ENCODE results near the gene AAMP. TPM values are rescaled to one million over a fixed set of nuclear protein-coding genes. Genes with fewer than 3 reads are reported as not detected.

The AAMP gene
- total RNA-seq, 4 donors from 2014 or later, result 104 to 169 (median 144) TPM

Other genes with a start within 250 kb of the AAMP start
- under 1 TPM in 1 of 4 donors, not detected in 3; 0.11 TPM for gene RUFY4, start 200.9 kb downstream of the AAMP start, total RNA-seq
- gene CXCR2, start 144.1 kb downstream of the AAMP start, total RNA-seq, result 1 to 10 TPM in 1 of 4 donors, under 1 TPM in 2, not detected in 1; 0.11 to 2.8 (median 0.42) TPM
- gene CXCR1, start 103.2 kb downstream of the AAMP start, total RNA-seq, result 1 to 10 TPM in 1 of 4 donors, under 1 TPM in 1, not detected in 2; 0.13 to 4.0 TPM
- 100 to 1,000 TPM; 257 to 300 (median 270) TPM for gene ARPC2, start 52.9 kb downstream of the AAMP start, total RNA-seq
- 1 to 10 TPM in 3 of 4 donors, under 1 TPM in 1; 0.42 to 4.5 (median 3.9) TPM for gene GPBAR1, start 9.1 kb downstream of the AAMP start, total RNA-seq
- 10 to 100 TPM; 40.3 to 74.1 (median 56.5) TPM for gene PNKD, start 382 bp upstream of the AAMP start, total RNA-seq
- gene TMBIM1, start 22.4 kb upstream of the AAMP start, total RNA-seq, result 100 to 1,000 TPM; 131 to 238 (median 197) TPM
- not detected for gene CATIP, start 86.7 kb upstream of the AAMP start, total RNA-seq
- 10 to 100 TPM in 2 of 4 donors, 1 to 10 TPM in 2; 5.6 to 38.1 (median 20.7) TPM for gene SLC11A1, start 112.1 kb upstream of the AAMP start, total RNA-seq
- 100 to 1,000 TPM; 121 to 176 (median 137) TPM for gene CTDSP1, start 129.7 kb upstream of the AAMP start, total RNA-seq
- gene VIL1, start 149.0 kb upstream of the AAMP start, total RNA-seq, result under 1 TPM in 1 of 4 donors, not detected in 3; 0.86 TPM

Data from esophagus muscularis mucosa (tissue), 4 donors.